ENCODE measurements around the gene ZNF436.
"Not testable (repeated sequence)": the region's sequence is repeated elsewhere in the genome, so short reads cannot be mapped to it uniquely, and the experiment has no call there.

ZNF436 gene

GRCh38 chr1:23381233-23381885 lies 11.7 kb upstream of the ZNF436 start:
- H3K9ac ChIP-seq (ENCODE audit: low read length) = no peak overlapping the region
- H3K9me3 ChIP-seq (ENCODE audit: insufficient read depth, low read length) = no peaks in the 10 kb centered on the region

GRCh38 chr1:23380719-23381118 lies 11.1 kb upstream of the ZNF436 start:
- no peak overlapping the region for H2AFZ ChIP-seq (ENCODE audit: low read depth, low read length, severe bottlenecking)
- H3K27me3 ChIP-seq (ENCODE audit: low read length) = no peaks in the 10 kb centered on the region
- no peaks in the 10 kb centered on the region for H3K36me3 ChIP-seq (ENCODE audit: low read length)
- H3K27ac ChIP-seq (ENCODE audit: low read depth, low read length) = no peak overlapping the region
- no peaks in the 10 kb centered on the region for H4K20me1 ChIP-seq (ENCODE audit: low read depth, low read length)
- H3K4me3 ChIP-seq (ENCODE audit: insufficient read depth, low read length, poor library complexity, severe bottlenecking) = no peak overlapping the region
- TF ChIP-seq CTCF (IDR thresholded peaks at IDR 0.05; ENCODE audit: insufficient read depth, low read length, poor library complexity, severe bottlenecking) (no peak), EZH2phosphoT487 (conservative IDR thresholded peaks at IDR 0.05; ENCODE audit: low read length) (no peak)
- H3K9ac ChIP-seq (ENCODE audit: low read length) = no peak overlapping the region
- no peaks in the 10 kb centered on the region for H3K9me3 ChIP-seq (ENCODE audit: insufficient read depth, low read length)
- no peaks in the 10 kb centered on the region for H3K9me2 ChIP-seq (replicated peaks; ENCODE audit: insufficient read depth, low read length)
- H3F3A ChIP-seq (ENCODE audit: insufficient read depth) = no peaks in the 10 kb centered on the region
- no peaks in the 10 kb centered on the region for H3K79me2 ChIP-seq (ENCODE audit: insufficient read depth, low read length)
- no peak overlapping the region for H3K4me2 ChIP-seq (ENCODE audit: low read depth, low read length, poor library complexity, severe bottlenecking)

More at GRCh38 chr1:23381233-23381885, 11.7 kb upstream of the ZNF436 start:
- H3K79me2 ChIP-seq (ENCODE audit: insufficient read depth, low read length) = no peaks in the 10 kb centered on the region
- no peaks in the 10 kb centered on the region for H3K27me3 ChIP-seq (ENCODE audit: low read length)
- no peak for TF ChIP-seq EZH2phosphoT487 (conservative IDR thresholded peaks at IDR 0.05; ENCODE audit: low read length)
- TF ChIP-seq CTCF (IDR thresholded peaks at IDR 0.05; ENCODE audit: insufficient read depth, low read length, poor library complexity, severe bottlenecking) = no peak
- no peak overlapping the region for H2AFZ ChIP-seq (ENCODE audit: low read depth, low read length, severe bottlenecking)
- H3K36me3 ChIP-seq (ENCODE audit: low read length) = no peaks in the 10 kb centered on the region
- H3K4me2 ChIP-seq (ENCODE audit: low read depth, low read length, poor library complexity, severe bottlenecking) = no peak overlapping the region
- H4K20me1 ChIP-seq (ENCODE audit: low read depth, low read length) = no peaks in the 10 kb centered on the region
- no peak overlapping the region for H3K27ac ChIP-seq (ENCODE audit: low read depth, low read length)
- H3K4me3 ChIP-seq (ENCODE audit: insufficient read depth, low read length, poor library complexity, severe bottlenecking) = no peak overlapping the region
- H3F3A ChIP-seq (ENCODE audit: insufficient read depth) = no peaks in the 10 kb centered on the region
- H3K9me2 ChIP-seq (replicated peaks; ENCODE audit: insufficient read depth, low read length) = no peaks in the 10 kb centered on the region

- H3K79me2 ChIP-seq (ENCODE audit: insufficient read depth, low read length); H3K4me3 ChIP-seq (ENCODE audit: insufficient read depth, low read length, poor library complexity, severe bottlenecking); H3K27me3 ChIP-seq (ENCODE audit: low read length); H3K9me2 ChIP-seq (replicated peaks; ENCODE audit: insufficient read depth, low read length); H2AFZ ChIP-seq (ENCODE audit: low read depth, low read length, severe bottlenecking); H3K27ac ChIP-seq (ENCODE audit: low read depth, low read length); H3K9ac ChIP-seq (ENCODE audit: low read length); H3F3A ChIP-seq (ENCODE audit: insufficient read depth); H4K20me1 ChIP-seq (ENCODE audit: low read depth, low read length); H3K9me3 ChIP-seq (ENCODE audit: insufficient read depth, low read length); H3K4me2 ChIP-seq (ENCODE audit: low read depth, low read length, poor library complexity, severe bottlenecking); H3K36me3 ChIP-seq (ENCODE audit: low read length): not testable (repeated sequence)
Observed at GRCh38 chr1:23380236-23380635, 10.6 kb upstream of the ZNF436 start.

- TF ChIP-seq EZH2phosphoT487 (conservative IDR thresholded peaks at IDR 0.05; ENCODE audit: low read length) = no peak
- no peak for TF ChIP-seq CTCF (IDR thresholded peaks at IDR 0.05; ENCODE audit: insufficient read depth, low read length, poor library complexity, severe bottlenecking)
- Histone ChIP-seq H3K4me2 (ENCODE audit: low read depth, low read length, poor library complexity, severe bottlenecking) (no peak overlapping the region), H3K27me3 (ENCODE audit: low read length) (no peaks in the 10 kb centered on the region), H3K9me3 (ENCODE audit: insufficient read depth, low read length) (no peaks in the 10 kb centered on the region), H3K36me3 (ENCODE audit: low read length) (no peaks in the 10 kb centered on the region), H2AFZ (ENCODE audit: low read depth, low read length, severe bottlenecking) (no peak overlapping the region), H3K9me2 (replicated peaks; ENCODE audit: insufficient read depth, low read length) (no peaks in the 10 kb centered on the region), H3K4me3 (ENCODE audit: insufficient read depth, low read length, poor library complexity, severe bottlenecking) (no peak overlapping the region), H3F3A (ENCODE audit: insufficient read depth) (no peaks in the 10 kb centered on the region), H4K20me1 (ENCODE audit: low read depth, low read length) (no peaks in the 10 kb centered on the region), H3K79me2 (ENCODE audit: insufficient read depth, low read length) (no peaks in the 10 kb centered on the region), H3K27ac (ENCODE audit: low read depth, low read length) (no peak overlapping the region), H3K9ac (ENCODE audit: low read length) (no peak overlapping the region)
Observed at GRCh38 chr1:23376890-23377811, 7.5 kb upstream of the ZNF436 start.

GRCh38 chr1:23374079-23374735 lies 4.6 kb upstream of the ZNF436 start:
- H3K36me3 ChIP-seq (ENCODE audit: low read length); H3K9me2 ChIP-seq (replicated peaks; ENCODE audit: insufficient read depth, low read length); H3K4me3 ChIP-seq (ENCODE audit: insufficient read depth, low read length, poor library complexity, severe bottlenecking); H3K4me2 ChIP-seq (ENCODE audit: low read depth, low read length, poor library complexity, severe bottlenecking); H4K20me1 ChIP-seq (ENCODE audit: low read depth, low read length); H3K27ac ChIP-seq (ENCODE audit: low read depth, low read length); H2AFZ ChIP-seq (ENCODE audit: low read depth, low read length, severe bottlenecking); H3K9ac ChIP-seq (ENCODE audit: low read length); H3K9me3 ChIP-seq (ENCODE audit: insufficient read depth, low read length); H3K79me2 ChIP-seq (ENCODE audit: insufficient read depth, low read length); H3K27me3 ChIP-seq (ENCODE audit: low read length); H3F3A ChIP-seq (ENCODE audit: insufficient read depth): not testable (repeated sequence)
